Spleen (tissue), 11 donors: Measurements from ENCODE around the gene TTC21A. TPM values are rescaled to one million over a fixed set of nuclear protein-coding genes. Genes with fewer than 3 reads are reported as not detected.

ENCODE experiments used
- DNase-seq: peaks from one replicate; pipeline ENCODE4 v3.0.0-alpha.2; 2020
- H3K27ac ChIP-seq, 8 donors: fragments of 200-600 bp; sonication (generic) in 7 of 8; 1 replicate in 4 of 8; 2 replicates in 4 of 8; pipeline versions ENCODE4 v1.5.0 to v1.8.0; 2016 to 2021; ENCODE audit warnings: inconsistent platforms in 4 of 8, mild to moderate bottlenecking in 4 of 8, moderate library complexity in 1 of 8
- H3K27me3 ChIP-seq, 7 donors: fragments of 200-600 bp; sonication (generic) in 6 of 7; replicated peaks in 1 of 7; 1 replicate in 4 of 7; 2 replicates in 3 of 7; pipeline versions ENCODE4 v1.5.0 to v1.8.0; 2016 to 2021; ENCODE audit warnings: inconsistent platforms in 3 of 7, mild to moderate bottlenecking in 1 of 7
- H3K36me3 ChIP-seq, 6 donors: fragments of 200-600 bp; sonication (generic) in 5 of 6; 1 replicate in 4 of 6; 2 replicates in 2 of 6; pipeline versions ENCODE4 v1.5.0 to v1.8.0; 2016 to 2021; ENCODE audit warnings: inconsistent platforms in 2 of 6
- H3K4me1 ChIP-seq, 6 donors: fragments of 200-600 bp; sonication (generic) in 5 of 6; 1 replicate in 3 of 6; 2 replicates in 3 of 6; pipeline versions ENCODE4 v1.5.0 to v1.8.0; 2016 to 2021; ENCODE audit warnings: inconsistent platforms in 3 of 6
- H3K4me3 ChIP-seq, 8 donors: fragments of 200-600 bp; sonication (generic) in 7 of 8; 1 replicate in 4 of 8; 2 replicates in 4 of 8; pipeline versions ENCODE4 v1.5.0 to v1.8.0; 2016 to 2021; ENCODE audit warnings: inconsistent platforms in 4 of 8, mild to moderate bottlenecking in 4 of 8, moderate library complexity in 2 of 8
- H3K9me3 ChIP-seq, 8 donors: fragments of 200-600 bp; sonication (generic) in 7 of 8; 1 replicate in 4 of 8; 2 replicates in 4 of 8; pipeline versions ENCODE4 v1.5.0 to v1.8.0; 2016 to 2021; ENCODE audit warnings: inconsistent platforms in 4 of 8
- POLR2A ChIP-seq, 3 donors: fragments of 450-650 bp; IDR thresholded peaks; one replicate each; pipeline ENCODE4 v1.5.1; 2017; ENCODE audit warnings: antibody characterized with exemption in 3 of 3, mild to moderate bottlenecking in 1 of 3
- POLR2AphosphoS5 ChIP-seq, 3 donors: sonication (generic); formaldehyde crosslinking; IDR thresholded peaks; one replicate each; pipeline ENCODE4 v1.5.1; 2017; ENCODE audit warnings: antibody characterized with exemption in 3 of 3
- WGBS, 5 donors: extraction: QIAGEN DNeasy Blood & Tissue Kit in 3 of 5; methylation state at CpG; one replicate each; pipeline versions ENCODE4 v1.1.5 to v1.1.7; 2013 to 2018; 5-methylcytosine and 5-hydroxymethylcytosine counted together
- intact Hi-C: fragments of 100-400 bp; cut with DNase I; formaldehyde crosslinking; loops from one replicate; pipeline ENCODE4 v1.15.0; 2023; ENCODE audit warnings: low total_unique reads
- polyA plus RNA-seq, 3 donors: library from polyadenylated mRNA; stranded (reverse); fragments of 200-250 nt; gene quantifications; one replicate each; pipeline ENCODE4 v1.2.1, GENCODE V29; 2013
- total RNA-seq, 7 donors: library from RNA; depleted of rRNA in 3 of 7; stranded (reverse); fragments of >200 nt in 3 of 7; fragmentation: NEBNext Ultra II Directional in 4 of 7; extraction: Animal tissue kit (Norgen Biotek cat#: 25700) in 4 of 7; gene quantifications; one replicate each; pipeline versions ENCODE4 v1.1.0 to v1.2.1, GENCODE V29; 2016 to 2021
- TF ChIP-seq, protein P1 (sequence below), 11 experiments: fragments of 200-600 bp in 7 of 11; fragments of 450-650 bp in 4 of 11; sonication (generic) in 4 of 11; IDR thresholded peaks in 8 of 11; conservative IDR thresholded peaks in 3 of 11; 1 replicate in 7 of 11; 2 replicates in 4 of 11; pipeline versions ENCODE4 v1.4.0 to v1.8.0; 2016 to 2021; ENCODE audit warnings: antibody characterized with exemption in 11 of 11, inconsistent platforms in 4 of 11, mild to moderate bottlenecking in 1 of 11
- donor health status: healthy with polysubstance abuse.
- donor health status: DM: no; HTN: no; CAD: no; lungs with moderate emphysema.
- donor health status: DM: no; HTN: no; CAD: no.
- donor health status: Bipolar disorder and iron deficiency.
- donor health status: healthy.
- donor health status: DM: no; HTN: no; CAD: no.
- donor health status: DM: yes; HTN: yes; CAD: no.

Gene TTC21A
- total and polyA plus RNA-seq, 10 donors: 11.6 to 34.3 (median 16.0) TPM

DNA sequence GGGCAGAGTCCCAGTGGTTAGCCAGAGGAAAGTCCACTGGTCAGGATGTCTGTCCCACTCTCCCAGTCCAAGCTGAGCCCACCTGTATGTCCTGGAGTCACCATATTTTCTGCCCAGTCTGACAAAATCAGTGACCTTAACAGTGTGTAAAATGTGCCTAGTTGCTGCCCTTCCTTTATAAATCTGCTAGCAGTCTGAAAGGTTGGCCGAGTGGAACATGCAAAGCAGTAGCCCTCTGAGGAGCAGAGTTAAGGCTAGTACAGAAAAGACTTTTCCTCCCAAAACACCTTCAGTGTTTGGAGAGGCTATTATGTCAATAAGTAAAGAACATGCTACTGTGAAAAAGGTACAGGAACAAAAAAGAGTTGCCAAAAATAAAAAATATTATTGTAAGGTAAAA lies 15.3 kb downstream of the TTC21A start:
- intact Hi-C loops: loop anchor here (5.0 kb wide), 1 partner anchor 164 kb away; no protein-coding TSS in a partner anchor
- DNase-seq: no peak
- peak overlapping the region in 2 of 8 donors; percentile 9 to 49 for H3K27ac ChIP-seq

DNA sequence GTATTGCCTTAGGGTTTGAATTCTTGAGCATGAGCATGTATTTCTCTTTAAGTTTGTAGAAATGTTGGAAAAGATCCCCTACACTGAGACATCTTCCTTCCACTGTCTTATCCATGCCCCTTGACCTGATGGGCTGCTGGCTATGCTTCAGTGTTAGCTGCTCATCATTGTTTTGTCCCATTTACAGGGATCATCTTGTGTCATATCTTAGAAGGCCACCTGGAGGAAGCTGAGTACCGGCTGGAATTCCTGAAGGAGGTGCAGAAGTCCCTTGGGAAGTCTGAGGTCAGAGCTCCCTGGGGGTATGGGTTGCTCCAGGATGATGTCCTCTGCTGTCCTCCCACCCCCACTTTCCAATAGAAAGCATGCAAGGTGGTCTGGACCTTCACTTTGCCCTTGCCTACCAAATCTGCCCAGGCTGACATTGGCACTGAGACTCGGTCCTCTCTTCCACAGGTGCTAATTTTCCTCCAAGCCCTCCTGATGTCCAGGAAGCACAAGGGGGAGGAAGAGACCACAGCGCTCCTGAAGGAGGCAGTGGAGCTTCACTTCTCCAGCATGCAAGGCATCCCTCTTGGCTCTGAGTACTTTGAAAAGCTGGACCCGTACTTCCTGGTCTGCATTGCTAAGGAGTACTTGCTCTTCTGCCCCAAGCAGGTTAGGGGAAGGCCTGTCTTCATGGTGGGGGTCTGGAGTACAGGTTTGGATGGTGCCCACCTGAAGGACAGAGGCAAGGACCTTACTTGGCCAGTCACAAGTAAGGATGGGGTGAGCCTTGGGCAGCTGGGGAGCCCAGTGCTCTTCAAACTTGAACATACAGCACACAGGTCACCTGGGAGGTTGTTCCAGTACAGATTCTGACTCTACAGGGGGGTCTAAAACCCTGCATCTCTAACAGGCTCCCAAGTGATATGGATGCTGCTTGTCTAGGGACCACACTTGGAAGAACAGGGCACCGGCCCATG lies 17.7 kb downstream of the TTC21A start:
- no peak overlapping the region for H3K4me3 ChIP-seq
- no peaks in the 10 kb centered on the region for H3K9me3 ChIP-seq
- H3K4me1 ChIP-seq: peaks cover 8 to 57% (median 34%) of the 10 kb centered on the region in 6 donors
- TF ChIP-seq POLR2A (IDR thresholded peaks at IDR 0.05) (no peak), POLR2AphosphoS5 (IDR thresholded peaks at IDR 0.05) (no peak)
- TF ChIP-seq, protein P1, sequence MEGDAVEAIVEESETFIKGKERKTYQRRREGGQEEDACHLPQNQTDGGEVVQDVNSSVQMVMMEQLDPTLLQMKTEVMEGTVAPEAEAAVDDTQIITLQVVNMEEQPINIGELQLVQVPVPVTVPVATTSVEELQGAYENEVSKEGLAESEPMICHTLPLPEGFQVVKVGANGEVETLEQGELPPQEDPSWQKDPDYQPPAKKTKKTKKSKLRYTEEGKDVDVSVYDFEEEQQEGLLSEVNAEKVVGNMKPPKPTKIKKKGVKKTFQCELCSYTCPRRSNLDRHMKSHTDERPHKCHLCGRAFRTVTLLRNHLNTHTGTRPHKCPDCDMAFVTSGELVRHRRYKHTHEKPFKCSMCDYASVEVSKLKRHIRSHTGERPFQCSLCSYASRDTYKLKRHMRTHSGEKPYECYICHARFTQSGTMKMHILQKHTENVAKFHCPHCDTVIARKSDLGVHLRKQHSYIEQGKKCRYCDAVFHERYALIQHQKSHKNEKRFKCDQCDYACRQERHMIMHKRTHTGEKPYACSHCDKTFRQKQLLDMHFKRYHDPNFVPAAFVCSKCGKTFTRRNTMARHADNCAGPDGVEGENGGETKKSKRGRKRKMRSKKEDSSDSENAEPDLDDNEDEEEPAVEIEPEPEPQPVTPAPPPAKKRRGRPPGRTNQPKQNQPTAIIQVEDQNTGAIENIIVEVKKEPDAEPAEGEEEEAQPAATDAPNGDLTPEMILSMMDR (IDR thresholded peaks at IDR 0.05 in 8 of 11, conservative IDR thresholded peaks at IDR 0.05 in 3 of 11): no peak
- WGBS, 5 donors: 76 to 87% (median 84%) methylated on average over 4 to 5 of the region's 5 CpGs
- H3K36me3 ChIP-seq: peaks cover 0 to 28% (median 0%) of the 10 kb centered on the region in 6 donors
- H3K27me3 ChIP-seq: no peaks in the 10 kb centered on the region
- H3K27ac ChIP-seq: no peak overlapping the region
- intact Hi-C loops: loop anchor here (5.0 kb wide), 1 partner anchor 162 kb away; no protein-coding TSS in a partner anchor
- DNase-seq: peak; percentile 55

More for the DNA sequence above, 15.3 kb downstream of the TTC21A start:
- peaks cover 7 to 48% (median 31%) of the 10 kb centered on the region in 6 donors for H3K4me1 ChIP-seq
- no peak overlapping the region for H3K4me3 ChIP-seq
- TF ChIP-seq, protein P1 (IDR thresholded peaks at IDR 0.05 in 8 of 11, conservative IDR thresholded peaks at IDR 0.05 in 3 of 11): no peak
- TF ChIP-seq POLR2A (IDR thresholded peaks at IDR 0.05) (no peak), POLR2AphosphoS5 (IDR thresholded peaks at IDR 0.05) (no peak)
- H3K36me3 ChIP-seq: peaks cover 0 to 27% (median 5%) of the 10 kb centered on the region in 6 donors
- H3K9me3 ChIP-seq: no peaks in the 10 kb centered on the region
- H3K27me3 ChIP-seq: no peaks in the 10 kb centered on the region
- 52 to 79% (median 67%) methylated on average over 1 of the region's 1 CpG for WGBS, 5 donors

DNA sequence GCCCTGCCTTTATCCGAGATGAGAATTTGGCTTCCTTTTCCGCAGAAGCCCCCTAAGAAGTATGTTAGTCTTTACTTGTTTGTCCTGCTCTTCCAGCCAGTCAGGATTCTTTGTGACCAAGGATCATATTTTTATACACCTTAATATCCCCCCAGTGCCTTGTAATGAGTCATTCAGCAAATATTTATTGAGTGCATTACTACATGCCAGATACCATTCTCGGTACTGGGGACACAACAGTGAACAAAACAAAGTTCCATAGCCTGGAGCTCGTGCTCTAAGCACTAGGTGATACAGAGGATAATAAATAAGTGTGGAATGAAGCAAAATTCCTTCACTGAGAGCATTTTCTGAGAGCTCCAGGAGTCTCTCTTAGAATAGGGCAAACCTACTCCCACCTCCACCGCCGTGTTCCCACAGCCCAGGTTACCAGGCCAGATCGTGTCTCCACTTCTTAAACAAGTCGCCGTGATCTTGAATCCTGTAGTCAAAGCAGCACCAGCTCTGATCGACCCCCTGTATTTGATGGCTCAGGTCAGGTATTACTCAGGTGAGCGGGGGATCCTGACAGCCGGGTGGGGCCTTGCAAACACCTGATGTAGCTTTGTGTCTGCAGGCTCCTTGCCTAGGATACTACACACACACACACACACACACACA lies 18.5 kb downstream of the TTC21A start:
- Histone ChIP-seq H3K4me3 (no peak overlapping the region), H3K27me3 (no peaks in the 10 kb centered on the region), H3K36me3 (peaks cover 0 to 23% (median 0%) of the 10 kb centered on the region in 6 donors), H3K27ac (no peak overlapping the region), H3K9me3 (no peaks in the 10 kb centered on the region), H3K4me1 (peaks cover 8 to 54% (median 34%) of the 10 kb centered on the region in 6 donors)
- intact Hi-C loops: no loop called here
- WGBS, 5 donors: 79 to 83% (median 83%) methylated on average over 12 of the region's 12 CpGs
- peak; percentile 42 for DNase-seq
- no peak for TF ChIP-seq POLR2AphosphoS5 (IDR thresholded peaks at IDR 0.05)

DNA sequence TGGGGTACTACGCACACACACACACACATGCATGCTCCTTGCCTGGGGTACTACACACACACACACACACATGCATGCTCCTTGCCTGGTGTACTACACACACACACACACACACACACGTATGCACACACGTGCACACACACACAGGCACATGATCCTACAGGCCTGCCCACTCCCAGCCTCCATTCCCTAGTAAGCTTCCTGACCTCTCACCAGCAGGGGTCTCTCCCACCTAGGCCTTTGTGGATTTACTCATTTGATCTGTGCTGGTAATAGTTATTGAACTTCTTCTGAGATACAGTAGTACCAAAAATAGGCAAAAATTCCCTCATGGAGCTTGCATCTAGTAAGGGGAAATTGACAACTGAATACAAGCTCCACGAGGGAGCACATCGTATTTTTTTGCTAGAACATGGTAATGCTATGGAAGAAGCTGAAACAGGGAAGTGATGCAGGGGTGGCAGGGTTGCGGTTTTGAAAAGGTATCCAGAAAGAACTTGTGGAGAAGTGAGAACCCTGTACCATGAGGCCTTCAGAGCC lies 19.1 kb downstream of the TTC21A start:
- WGBS, 5 donors: 41 to 47% (median 44%) methylated on average over 6 of the region's 6 CpGs
- peak; percentile 56 for DNase-seq
- intact Hi-C loops: no loop called here

More for the DNA sequence above, 19.1 kb downstream of the TTC21A start:
- H3K4me1 ChIP-seq: peaks cover 8 to 48% (median 29%) of the 10 kb centered on the region in 6 donors
- H3K36me3 ChIP-seq: peaks cover 0 to 22% (median 0%) of the 10 kb centered on the region in 6 donors
- no peaks in the 10 kb centered on the region for H3K9me3 ChIP-seq
- H3K27me3 ChIP-seq: no peaks in the 10 kb centered on the region
- TF ChIP-seq POLR2AphosphoS5 (IDR thresholded peaks at IDR 0.05): no peak
- TF ChIP-seq, protein P1 (IDR thresholded peaks at IDR 0.05 in 8 of 11, conservative IDR thresholded peaks at IDR 0.05 in 3 of 11): peak in 9 of 11 experiments; percentile 11 to 71 (median 52)
- TF ChIP-seq POLR2A (IDR thresholded peaks at IDR 0.05): no peak
- peak overlapping the region in 1 of 8 donors; percentile 26 for H3K27ac ChIP-seq
- H3K4me3 ChIP-seq: no peak overlapping the region
